GM12878 (cell line): ENCODE measurements around the gene AURKA.

ENCODE experiments used
- CTCF ChIP-seq, 3 experiments: IDR thresholded peaks in 2 of 3; conservative IDR thresholded peaks in 1 of 3; 2 replicates each; pipeline ENCODE4 v1.5.1; 2011; ENCODE audit warnings: low read depth in 3 of 3, low read length in 3 of 3, mild to moderate bottlenecking in 3 of 3, control low read depth in 2 of 3, moderate library complexity in 2 of 3, inconsistent platforms in 1 of 3, mixed read lengths in 1 of 3; ENCODE audit not compliant: control insufficient read depth in 2 of 3, insufficient read depth in 1 of 3; ENCODE audit errors: extremely low read depth in 1 of 3
- E2F4 ChIP-seq: IDR thresholded peaks from 2 replicates; pipeline ENCODE4 v1.6.1; 2012; ENCODE audit warnings: low read depth, low read length, improper control_type of control experiment
- HDAC2 ChIP-seq: fragments of 200-600 bp; sonication (generic); IDR thresholded peaks from 2 replicates; pipeline ENCODE4 v1.6.1; 2017
- MAX ChIP-seq: IDR thresholded peaks from 2 replicates; pipeline ENCODE4 v1.6.1; 2012; ENCODE audit warnings: low read depth, low read length, improper control_type of control experiment
- NFXL1 ChIP-seq: fragments of 450-650 bp; IDR thresholded peaks from 2 replicates; pipeline ENCODE4 v1.6.1; 2017; ENCODE audit warnings: antibody characterized with exemption, mild to moderate bottlenecking, borderline replicate concordance
- NFYA ChIP-seq: IDR thresholded peaks from 2 replicates; pipeline ENCODE4 v1.6.1; 2011; ENCODE audit warnings: low read depth, mild to moderate bottlenecking, low read length, improper control_type of control experiment, borderline replicate concordance
- POLR2A ChIP-seq: IDR thresholded peaks from 2 replicates; pipeline ENCODE4 v1.6.1; 2011; ENCODE audit warnings: low read depth, mild to moderate bottlenecking, low read length
- POLR2AphosphoS5 ChIP-seq: IDR thresholded peaks from 2 replicates; pipeline ENCODE4 v1.6.1; 2011; ENCODE audit warnings: mild to moderate bottlenecking, low read length, inconsistent platforms
- REST ChIP-seq: IDR thresholded peaks from 2 replicates; pipeline ENCODE4 v1.6.1; 2012; ENCODE audit warnings: mild to moderate bottlenecking, low read depth, low read length
- RFX5 ChIP-seq: IDR thresholded peaks from 2 replicates; pipeline ENCODE4 v1.6.1; 2011; ENCODE audit warnings: low read depth, low read length, improper control_type of control experiment
- SIN3A ChIP-seq: IDR thresholded peaks from 2 replicates; pipeline ENCODE4 v1.6.1; 2012; ENCODE audit warnings: low read depth, low read length, improper control_type of control experiment
- SMAD1 ChIP-seq: fragments of 450-650 bp; IDR thresholded peaks from 2 replicates; pipeline ENCODE4 v1.6.1; 2018; ENCODE audit warnings: mild to moderate bottlenecking, low read depth; ENCODE audit not compliant: partially characterized antibody
- SUZ12 ChIP-seq: fragments of 200-600 bp; sonication (generic); IDR thresholded peaks from one replicate; pipeline ENCODE4 v1.6.1; 2018; ENCODE audit warnings: antibody characterized with exemption, mild to moderate bottlenecking; ENCODE audit not compliant: unreplicated experiment
- WRNIP1 ChIP-seq: IDR thresholded peaks from 2 replicates; pipeline ENCODE4 v1.6.1; 2011; ENCODE audit warnings: low read depth, low read length, improper control_type of control experiment, borderline replicate concordance

GRCh38 chr20:56426026-56426425, 34.0 kb upstream of the AURKA start:
- TF ChIP-seq MAX (no peak), NFYA (no peak), CTCF (IDR thresholded peaks at IDR 0.05 in 2 of 3, conservative IDR thresholded peaks at IDR 0.05 in 1 of 3; ENCODE audit: control insufficient read depth in 2 of 3, extremely low read depth in 1 of 3, insufficient read depth in 1 of 3, low read depth in 3 of 3, low read length in 3 of 3) (no peak), POLR2A (no peak), SIN3A (no peak), RFX5 (no peak), NFXL1 (no peak), REST (no peak), E2F4 (no peak), POLR2AphosphoS5 (no peak), HDAC2 (no peak), SUZ12 (no peak), WRNIP1 (no peak), SMAD1 (no peak)
